Uterus (tissue), 4 donors: ENCODE measurements around the gene ZMYND8. TPM values are rescaled to one million over a fixed set of nuclear protein-coding genes. Genes with fewer than 3 reads are reported as not detected.
A peak's percentile ranks its signal among the peaks of the same experiment; 100 is the strongest.
"Not testable (repeated sequence)": the region's sequence is repeated elsewhere in the genome, so short reads cannot be mapped to it uniquely, and the experiment has no call there.

ENCODE experiments used
- DNase-seq, 2 donors: peaks; one replicate each; pipeline ENCODE4 v3.0.0-alpha.2; 2019 to 2020
- H3K27ac ChIP-seq, 2 donors: fragments of 200-600 bp; sonication (generic); 1 replicate in 1 of 2; 2 replicates in 1 of 2; pipeline ENCODE4 v1.5.1; 2016 to 2018
- H3K27me3 ChIP-seq, 2 donors: fragments of 200-600 bp; sonication (generic); one replicate each; pipeline ENCODE4 v1.5.1; 2018 to 2019; ENCODE audit warnings: control low read depth in 1 of 2
- H3K36me3 ChIP-seq, 2 donors: fragments of 200-600 bp; sonication (generic); one replicate each; pipeline ENCODE4 v1.5.1; 2019; ENCODE audit warnings: control low read depth in 1 of 2
- H3K4me1 ChIP-seq, 2 donors: fragments of 200-600 bp; sonication (generic); one replicate each; pipeline ENCODE4 v1.5.1; 2018 to 2019; ENCODE audit warnings: control low read depth in 1 of 2
- H3K4me3 ChIP-seq, 2 donors: fragments of 200-600 bp; sonication (generic); 1 replicate in 1 of 2; 2 replicates in 1 of 2; pipeline ENCODE4 v1.5.1; 2018 to 2019; ENCODE audit warnings: mild to moderate bottlenecking in 1 of 2
- H3K9me3 ChIP-seq, 2 donors: fragments of 200-600 bp; sonication (generic); one replicate each; pipeline ENCODE4 v1.5.1; 2019; ENCODE audit warnings: control low read depth in 1 of 2
- CTCF ChIP-seq, 4 experiments: fragments of 200-600 bp in 2 of 4; fragments of 450-650 bp in 2 of 4; sonication (generic) in 2 of 4; IDR thresholded peaks; one replicate each; pipeline ENCODE4 v1.5.1; 2016 to 2019; ENCODE audit warnings: antibody characterized with exemption in 4 of 4, mild to moderate bottlenecking in 2 of 4, moderate library complexity in 1 of 4
- POLR2A ChIP-seq, 2 donors: fragments of 450-650 bp; IDR thresholded peaks; one replicate each; pipeline ENCODE4 v1.6.1; 2016; ENCODE audit warnings: antibody characterized with exemption in 2 of 2, mild to moderate bottlenecking in 1 of 2, moderate library complexity in 1 of 2
- intact Hi-C: fragments of 100-400 bp; cut with DNase I; formaldehyde crosslinking; loops from one replicate; pipeline ENCODE4 v1.15.1; 2023; ENCODE audit warnings: low total_unique reads
- total RNA-seq, 4 donors: library from RNA; depleted of rRNA in 3 of 4; stranded (reverse); fragments of >200 nt in 3 of 4; gene quantifications; one replicate each; pipeline versions ENCODE4 v1.1.0 to v1.2.4, GENCODE V29; 2014 to 2023
- donor health status: DM: yes; HTN: yes; CAD: no.

ZMYND8 gene
- total RNA-seq, 4 donors from 2014 or later, result 10.2 to 26.7 (median 16.0) TPM

- Histone ChIP-seq H3K27ac (peak overlapping the region; percentile 8 to 26), H3K9me3 (no peaks in the 10 kb centered on the region), H3K4me3 (no peak overlapping the region), H3K27me3 (no peaks in the 10 kb centered on the region), H3K4me1 (no peaks in the 10 kb centered on the region), H3K36me3 (no peaks in the 10 kb centered on the region)
- intact Hi-C loops, result no loop called here
- DNase-seq, result no peak
- TF ChIP-seq POLR2A (IDR thresholded peaks at IDR 0.05) (no peak), CTCF (IDR thresholded peaks at IDR 0.05) (no peak)
Observed at GRCh38 chr20:47373206-47373733, 16.8 kb upstream of the ZMYND8 start.

- no peak for TF ChIP-seq CTCF (IDR thresholded peaks at IDR 0.05)
- no peak for TF ChIP-seq POLR2A (IDR thresholded peaks at IDR 0.05)
- no peaks in the 10 kb centered on the region for H3K27me3 ChIP-seq
- DNase-seq, result no peak
- no peak overlapping the region for H3K27ac ChIP-seq
- no peaks in the 10 kb centered on the region for H3K36me3 ChIP-seq
- H3K4me3 ChIP-seq, result no peak overlapping the region
- intact Hi-C loops, result no loop called here
- no peaks in the 10 kb centered on the region for H3K9me3 ChIP-seq
- no peaks in the 10 kb centered on the region for H3K4me1 ChIP-seq
Observed at GRCh38 chr20:47370850-47371782, 14.6 kb upstream of the ZMYND8 start.

- no peaks in the 10 kb centered on the region for H3K9me3 ChIP-seq
- H3K27ac ChIP-seq, result no peak overlapping the region
- no peaks in the 10 kb centered on the region for H3K27me3 ChIP-seq
- intact Hi-C loops, result no loop called here
- H3K4me1 ChIP-seq, result no peaks in the 10 kb centered on the region
- TF ChIP-seq POLR2A (IDR thresholded peaks at IDR 0.05), result no peak
- no peak for TF ChIP-seq CTCF (IDR thresholded peaks at IDR 0.05)
- no peaks in the 10 kb centered on the region for H3K36me3 ChIP-seq
- DNase-seq, result no peak
- H3K4me3 ChIP-seq, result no peak overlapping the region
Observed at GRCh38 chr20:47370214-47370613, 13.7 kb upstream of the ZMYND8 start.

- Histone ChIP-seq H3K9me3 (no peaks in the 10 kb centered on the region), H3K27ac (no peak overlapping the region), H3K4me1 (no peaks in the 10 kb centered on the region), H3K36me3 (no peaks in the 10 kb centered on the region), H3K27me3 (no peaks in the 10 kb centered on the region), H3K4me3 (no peak overlapping the region)
- intact Hi-C loops, result no loop called here
- DNase-seq, result no peak
- TF ChIP-seq POLR2A (IDR thresholded peaks at IDR 0.05), result no peak
- no peak for TF ChIP-seq CTCF (IDR thresholded peaks at IDR 0.05)
Observed at GRCh38 chr20:47368301-47368700, 11.8 kb upstream of the ZMYND8 start.

- H3K9me3 ChIP-seq, H3K36me3 ChIP-seq, DNase-seq, H3K27ac ChIP-seq, H3K4me1 ChIP-seq, H3K27me3 ChIP-seq, intact Hi-C loops, H3K4me3 ChIP-seq: not testable (repeated sequence)
Observed at GRCh38 chr20:47366301-47366700, 9.8 kb upstream of the ZMYND8 start.
